RKO (cell line): ENCODE results near the gene SNAPC2.
"Not testable (repeated sequence)": the region's sequence is repeated elsewhere in the genome, so short reads cannot be mapped to it uniquely, and the experiment has no call there.

ENCODE experiments used
- DNase-seq: peaks from one replicate; pipeline ENCODE4 v3.0.0-alpha.2; 2016; ENCODE audit warnings: low spot score

The SNAPC2 gene

DNA sequence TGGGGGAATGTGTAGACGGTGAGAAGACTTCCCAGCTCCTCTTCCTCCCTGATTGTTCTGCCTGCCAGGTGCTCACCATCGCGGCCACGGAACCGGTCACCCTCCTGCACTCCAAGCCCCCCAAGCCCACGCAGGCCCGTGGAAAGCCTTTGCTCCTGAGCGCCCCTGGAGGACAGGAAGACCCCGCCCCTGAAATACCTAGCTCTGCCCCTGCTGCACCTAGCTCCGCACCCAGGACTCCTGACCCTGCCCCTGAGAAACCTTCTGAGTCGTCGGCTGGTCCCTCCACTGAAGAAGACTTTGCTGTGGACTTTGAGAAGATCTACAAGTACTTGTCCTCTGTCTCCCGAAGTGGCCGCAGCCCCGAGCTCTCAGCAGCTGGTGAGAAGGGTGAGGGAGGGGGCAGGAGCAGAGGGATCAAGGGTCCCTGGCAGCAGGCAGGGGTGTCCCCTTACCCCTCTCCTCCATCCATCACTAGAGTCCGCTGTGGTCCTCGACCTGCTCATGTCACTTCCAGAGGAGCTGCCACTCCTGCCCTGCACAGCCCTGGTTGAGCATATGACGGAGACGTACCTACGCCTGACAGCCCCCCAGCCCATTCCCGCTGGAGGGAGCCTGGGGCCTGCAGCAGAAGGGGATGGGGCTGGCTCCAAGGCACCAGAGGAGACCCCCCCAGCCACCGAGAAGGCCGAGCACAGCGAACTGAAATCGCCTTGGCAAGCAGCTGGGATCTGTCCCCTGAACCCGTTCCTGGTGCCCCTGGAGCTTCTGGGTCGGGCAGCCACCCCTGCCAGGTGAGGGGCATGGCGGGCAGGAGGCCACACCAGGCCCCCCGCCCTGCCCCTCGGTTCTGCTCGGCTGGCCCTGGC is 2.1 kb downstream of the SNAPC2 start:
- no peak for DNase-seq

DNA sequence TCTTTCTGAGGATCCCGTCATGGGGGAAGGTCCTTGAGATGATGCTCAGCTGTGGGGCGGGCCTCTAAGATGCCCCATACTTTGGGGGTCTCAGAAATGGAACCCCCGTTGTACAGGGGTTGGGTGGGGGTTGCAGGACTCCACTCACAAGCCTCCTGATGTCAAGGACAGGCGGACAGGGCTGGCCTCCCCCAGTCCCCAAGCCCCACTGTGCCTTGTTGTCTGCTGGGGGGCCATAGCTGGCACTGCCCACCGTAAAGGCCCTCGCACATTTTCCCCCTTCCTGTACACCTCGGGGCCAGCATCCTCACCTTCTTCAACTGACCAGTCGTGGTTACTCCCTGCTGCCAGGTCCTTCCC is 2.7 kb downstream of the SNAPC2 start:
- DNase-seq: no peak

DNA sequence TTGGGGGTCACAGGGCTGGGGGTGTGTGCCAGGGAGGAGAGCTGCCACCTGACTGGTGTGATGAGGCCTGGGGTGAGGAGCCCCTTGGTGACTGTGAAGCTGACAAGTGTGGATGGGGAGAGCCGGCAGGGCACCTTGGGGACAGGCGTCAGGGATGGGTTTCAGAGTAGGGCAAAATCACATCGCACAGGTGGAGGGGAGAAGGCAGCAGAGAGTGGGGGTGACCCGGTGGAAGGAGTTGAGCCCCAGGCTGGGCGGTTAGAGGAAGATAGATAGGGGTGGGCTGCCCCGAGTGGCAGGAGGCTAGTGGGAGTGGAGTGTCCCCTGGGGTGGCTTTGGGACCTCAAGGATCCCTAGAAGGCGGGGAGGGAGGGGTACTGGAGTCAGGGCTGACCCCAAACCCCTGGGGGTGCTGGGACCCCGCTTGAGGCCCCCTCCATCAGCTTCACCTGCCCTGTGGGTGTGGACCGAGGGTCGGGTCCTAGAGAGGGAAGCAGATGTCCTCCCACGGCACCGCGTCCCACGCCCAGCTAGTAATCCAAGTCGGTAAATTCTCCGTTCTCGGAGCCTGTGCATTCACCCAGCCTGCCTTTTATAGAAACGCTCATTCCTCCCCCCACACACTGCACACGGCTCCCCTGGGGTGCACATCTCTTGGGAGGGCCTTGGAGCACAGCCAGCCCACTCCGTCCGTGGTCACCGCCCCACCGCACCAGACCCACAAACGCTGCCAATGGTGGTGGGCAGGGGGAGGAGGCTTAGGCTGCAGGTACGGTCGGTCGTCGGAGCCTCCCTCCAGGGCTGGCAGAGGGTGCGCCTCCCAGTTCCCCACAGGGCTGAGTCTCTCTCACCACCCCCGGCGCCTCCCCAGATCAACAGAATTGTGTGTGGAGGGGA is 3.4 kb downstream of the SNAPC2 start:
- no peak for DNase-seq

DNA sequence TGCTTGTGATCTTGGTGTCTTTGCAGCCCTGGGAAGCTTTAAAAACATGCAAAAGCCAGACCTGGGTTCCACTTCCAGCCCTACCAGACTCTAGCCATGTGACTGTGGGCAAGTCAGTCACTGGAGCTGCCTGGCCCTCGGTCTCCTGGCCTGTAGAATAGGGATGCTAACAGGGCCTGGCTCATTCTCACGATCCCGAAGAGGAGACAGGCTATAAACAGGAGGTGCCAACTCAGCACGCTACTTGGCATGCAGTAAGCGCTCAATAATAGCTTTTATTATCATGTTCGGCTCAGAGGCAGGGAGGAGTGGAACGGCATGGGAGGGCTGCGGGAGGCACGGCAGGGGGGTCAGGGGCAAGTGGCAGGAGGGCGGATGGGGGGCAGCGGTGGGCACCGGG is 4.1 kb downstream of the SNAPC2 start:
- no peak for DNase-seq

DNA sequence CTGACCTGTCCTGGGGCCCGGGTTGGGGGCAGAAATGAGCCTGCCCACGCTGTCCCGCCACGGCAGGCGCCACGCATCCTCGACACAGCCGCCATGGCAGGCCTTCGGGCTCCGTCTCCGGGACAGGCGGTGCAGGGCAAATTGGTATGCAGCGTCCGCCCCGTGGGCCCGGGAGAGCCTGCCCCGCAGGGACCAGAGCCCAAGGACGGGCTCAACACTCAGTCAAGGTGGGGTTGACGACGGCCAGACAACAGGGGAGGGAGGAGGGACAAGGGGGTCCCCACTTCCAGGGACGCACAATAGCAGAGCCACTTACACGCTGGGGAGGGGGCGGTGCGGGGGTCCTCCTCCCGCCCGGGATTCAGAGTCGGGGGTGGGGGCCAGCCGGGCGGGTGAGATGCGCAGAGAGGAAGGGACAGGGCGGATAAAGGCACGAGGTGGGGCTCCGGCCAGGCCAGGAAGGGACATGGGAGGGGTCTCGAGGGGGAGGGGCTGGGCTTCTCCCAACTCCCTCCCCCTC is 4.6 kb downstream of the SNAPC2 start:
- no peak for DNase-seq

DNA sequence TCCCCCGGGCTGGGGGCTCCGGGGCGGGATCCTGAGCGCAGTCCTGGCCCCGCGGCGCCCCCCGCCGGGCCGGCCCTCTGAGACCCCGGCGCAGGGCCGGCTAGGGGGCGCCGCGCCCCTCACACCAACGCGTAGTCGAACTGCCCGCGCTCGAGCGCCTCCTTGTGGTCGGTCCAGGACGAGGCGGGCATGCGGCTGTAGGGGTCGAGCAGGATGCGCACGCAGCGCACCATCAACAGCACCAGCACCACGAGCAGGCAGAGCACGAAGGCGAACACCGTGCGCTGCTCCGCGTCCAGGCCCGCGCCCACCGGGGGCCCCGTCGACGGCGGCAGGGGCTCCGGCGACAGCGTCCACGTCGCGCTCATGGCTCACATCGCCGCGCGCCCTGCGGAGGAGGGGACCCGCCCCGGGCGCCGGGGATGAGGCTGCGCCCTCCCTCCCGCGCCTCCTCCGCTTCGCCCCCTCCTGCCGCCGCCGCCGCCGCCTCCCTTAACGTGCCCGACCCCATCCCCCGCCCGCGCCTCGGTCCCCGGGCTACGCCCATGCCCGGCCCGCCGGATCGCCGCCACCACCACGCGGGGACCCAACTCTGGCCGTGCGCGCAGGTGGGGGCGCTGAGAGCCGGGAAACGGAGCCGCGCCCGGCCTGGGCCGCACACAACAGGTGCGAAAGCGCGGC is 5.2 kb downstream of the SNAPC2 start:
- peak; percentile 81 for DNase-seq

DNA sequence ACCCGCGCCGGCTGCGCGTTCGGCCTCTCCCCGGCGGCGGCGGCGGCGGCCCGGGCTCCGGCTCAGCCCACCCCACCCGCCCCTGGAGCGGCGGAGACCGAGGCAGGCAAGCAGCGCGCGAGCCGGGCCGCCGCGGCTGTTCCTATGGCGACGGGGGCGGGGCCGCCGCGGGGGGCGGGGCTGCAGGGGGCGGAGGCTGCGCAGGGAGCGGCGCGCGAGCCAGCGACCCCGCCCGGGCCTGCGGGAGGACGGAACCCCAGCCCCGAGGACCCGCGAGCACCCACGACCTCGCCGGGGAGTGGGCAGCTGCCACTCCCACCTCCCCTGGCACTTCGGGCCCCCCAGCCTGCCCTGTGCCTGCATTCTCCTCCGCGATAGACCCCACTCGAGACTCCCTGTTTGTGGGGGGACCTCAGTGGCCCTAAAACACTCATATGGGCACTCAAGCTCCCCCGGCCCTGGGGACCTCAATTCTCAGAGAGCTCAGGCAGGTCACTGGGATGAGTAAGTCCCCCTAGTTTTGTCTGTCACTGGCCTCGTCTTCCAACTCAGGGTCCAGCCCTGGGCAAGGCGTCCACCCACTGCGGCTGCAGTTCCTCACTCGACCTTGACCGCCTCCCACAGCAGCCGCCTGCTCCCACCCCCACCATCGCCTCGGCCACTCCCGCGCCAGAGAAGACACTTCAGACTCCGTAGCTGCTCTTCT is 6.0 kb downstream of the SNAPC2 start, which contains the start of gene CTXN1:
TSS of gene CTXN1 (minus strand) at position 115 of the 706 bp plus-strand sequence. CDS start 597 bp downstream, outside the sequence.
- peak; percentile 66 for DNase-seq

DNA sequence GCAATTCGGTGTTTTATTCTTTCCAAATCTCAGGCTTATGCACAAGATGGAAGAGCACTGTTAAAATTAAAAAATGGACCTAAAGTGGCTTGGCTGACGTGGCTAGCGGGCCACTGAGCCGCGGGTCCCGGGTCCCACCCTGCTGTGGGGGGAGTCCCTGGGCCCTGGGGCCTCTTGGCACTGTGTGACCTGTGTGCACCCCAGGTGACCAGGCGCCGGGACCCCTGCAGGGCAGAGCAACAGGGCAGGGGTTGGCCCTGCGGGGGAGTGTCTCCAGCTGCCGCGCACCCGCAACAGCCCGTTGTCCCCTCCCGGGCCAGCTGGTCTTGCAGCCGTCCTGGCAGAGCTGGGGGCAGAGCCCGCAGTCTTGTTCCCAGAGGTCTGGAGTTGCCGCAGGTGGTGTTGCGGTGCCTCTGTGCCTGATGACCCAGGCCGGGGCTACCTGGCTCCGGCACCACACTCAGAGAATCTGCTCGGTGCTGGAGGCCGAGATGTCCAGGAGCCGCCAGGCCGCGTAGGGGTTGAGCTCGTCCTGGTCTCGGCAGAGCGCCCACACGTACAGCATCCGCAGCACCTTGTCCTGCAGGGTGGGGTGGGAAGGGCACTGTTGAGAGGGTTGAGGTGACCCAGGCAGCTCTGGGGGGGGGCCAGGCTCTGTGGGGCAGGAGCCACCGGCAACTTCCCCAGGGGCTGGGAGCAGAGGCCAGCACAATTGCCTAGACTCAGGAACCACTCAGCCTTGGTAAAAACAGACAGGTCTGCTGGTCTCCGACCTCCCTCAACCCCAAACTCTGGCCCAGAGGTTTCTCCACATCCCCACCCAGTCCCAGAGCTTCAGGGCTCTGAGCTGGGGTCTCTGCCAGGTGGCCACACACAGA is 6.8 kb downstream of the SNAPC2 start:
- DNase-seq: no peak

DNA sequence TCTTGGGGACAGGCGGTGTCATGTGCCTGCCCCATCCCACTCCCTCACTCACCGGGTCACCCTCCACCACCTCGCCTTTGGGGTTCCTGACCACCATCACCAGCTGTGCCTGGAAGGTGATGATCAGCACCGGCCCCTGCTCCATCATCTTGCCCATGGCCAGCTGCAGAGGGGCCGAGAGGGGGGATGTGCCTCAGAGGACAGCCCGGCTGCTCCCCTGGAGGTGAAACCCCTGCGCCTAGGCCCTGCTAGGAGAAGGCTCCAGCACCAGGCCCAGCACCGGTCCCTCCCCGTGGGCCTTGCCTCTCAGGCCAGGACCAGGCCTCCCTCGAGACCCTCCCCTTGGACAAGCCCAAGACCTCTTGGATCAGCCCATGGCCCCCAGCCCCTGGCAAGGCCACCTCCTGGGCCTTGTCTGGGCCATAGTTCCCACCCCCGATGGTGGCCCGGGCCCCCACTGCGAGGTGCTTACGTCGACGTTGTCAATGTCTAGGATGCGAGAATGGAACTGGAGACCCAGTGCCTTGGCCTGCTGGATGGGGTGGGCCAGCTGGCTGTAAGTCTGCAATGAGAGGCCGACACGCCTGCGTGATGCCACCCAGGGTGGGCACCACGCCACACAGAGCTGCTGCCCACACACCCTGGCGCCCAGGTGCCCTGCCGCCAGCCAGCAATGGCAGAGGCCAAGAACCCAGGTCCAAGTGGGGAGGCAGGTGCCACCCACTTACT is 7.6 kb downstream of the SNAPC2 start:
- DNase-seq: no peak

DNA sequence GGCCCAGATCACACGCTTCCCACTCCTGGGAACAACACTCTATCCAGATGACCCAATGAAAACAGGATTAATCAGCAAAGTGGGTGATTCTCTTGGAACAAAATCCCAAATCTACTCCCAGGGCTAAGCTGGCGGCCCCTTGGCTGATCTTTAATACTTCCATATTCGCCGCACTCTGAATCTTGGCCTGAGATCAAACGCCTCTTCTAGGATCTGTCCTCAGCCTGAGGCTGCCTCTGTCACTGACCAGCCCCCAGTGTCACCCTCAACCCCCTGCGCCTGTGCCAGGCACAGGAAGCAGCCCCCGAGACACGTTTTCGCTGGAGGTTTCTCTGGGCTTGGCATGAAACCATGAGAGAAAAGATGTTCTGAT is 8.2 kb downstream of the SNAPC2 start:
- DNase-seq: no peak

DNA sequence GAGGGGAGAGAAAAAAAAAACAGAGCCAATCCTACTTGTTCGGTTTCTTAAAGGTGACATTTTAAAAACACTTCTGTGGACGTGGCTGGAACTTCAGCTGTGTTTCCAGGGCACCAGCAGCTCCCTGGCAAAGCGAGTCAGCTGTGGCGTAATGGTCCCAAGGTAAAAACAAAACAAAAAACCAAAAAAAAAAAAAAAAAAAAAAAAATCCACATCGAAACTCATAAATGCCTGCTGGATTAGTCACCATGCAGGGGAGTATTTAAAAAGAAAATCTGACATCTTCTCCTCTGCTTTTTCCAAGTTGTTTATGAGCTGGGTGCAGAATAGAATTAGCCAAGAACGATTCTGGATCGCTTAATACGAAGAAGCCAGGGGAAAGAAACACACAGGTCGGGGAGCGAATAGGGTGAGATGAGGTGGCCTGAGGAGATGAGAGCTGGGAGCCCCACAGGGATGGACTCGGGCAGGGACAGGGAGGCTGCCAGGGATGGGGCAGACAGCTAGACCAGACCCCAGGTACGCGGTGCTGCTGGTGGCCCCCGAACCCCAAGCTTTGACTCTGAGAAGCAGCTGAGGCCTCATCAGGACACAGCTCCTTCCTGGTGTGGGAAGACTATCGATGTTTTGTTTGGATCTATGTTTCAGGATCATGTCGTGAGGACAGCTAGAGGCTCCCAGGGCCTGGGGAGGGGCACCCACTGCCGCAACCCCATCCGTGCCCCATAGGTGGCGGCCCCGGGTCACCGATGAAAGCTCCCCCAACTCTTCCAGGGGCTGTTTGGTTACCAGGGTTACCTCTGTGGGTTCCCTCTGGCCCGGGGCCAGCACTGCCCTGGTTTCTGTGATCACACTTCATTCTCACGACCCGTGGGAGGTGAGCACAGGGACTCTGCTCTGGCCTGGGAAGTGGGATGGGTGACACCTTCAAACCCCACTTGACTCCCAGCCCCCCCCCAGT is 8.9 kb downstream of the SNAPC2 start:
- DNase-seq: peak; percentile 41

DNA sequence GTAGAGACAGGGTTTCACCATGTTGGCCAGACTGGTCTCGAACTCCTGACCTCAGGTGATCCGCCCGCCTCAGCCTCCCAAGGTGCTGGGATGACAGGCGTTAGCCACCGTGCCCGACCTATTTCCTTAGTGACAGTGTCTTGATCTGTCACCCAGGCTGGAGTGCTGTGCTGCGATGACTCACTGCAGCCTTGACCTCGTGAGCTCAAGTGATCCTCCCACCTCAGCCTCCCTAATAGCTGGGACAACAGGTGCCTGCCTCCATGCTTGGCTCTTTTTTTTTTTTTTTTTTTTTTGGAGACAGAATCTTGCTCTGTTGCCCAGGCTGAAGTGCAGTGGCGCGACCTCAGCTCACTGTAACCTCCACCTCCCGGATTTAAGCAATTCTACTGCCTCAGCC is 9.9 kb downstream of the SNAPC2 start:
- not testable (repeated sequence) for DNase-seq

DNA sequence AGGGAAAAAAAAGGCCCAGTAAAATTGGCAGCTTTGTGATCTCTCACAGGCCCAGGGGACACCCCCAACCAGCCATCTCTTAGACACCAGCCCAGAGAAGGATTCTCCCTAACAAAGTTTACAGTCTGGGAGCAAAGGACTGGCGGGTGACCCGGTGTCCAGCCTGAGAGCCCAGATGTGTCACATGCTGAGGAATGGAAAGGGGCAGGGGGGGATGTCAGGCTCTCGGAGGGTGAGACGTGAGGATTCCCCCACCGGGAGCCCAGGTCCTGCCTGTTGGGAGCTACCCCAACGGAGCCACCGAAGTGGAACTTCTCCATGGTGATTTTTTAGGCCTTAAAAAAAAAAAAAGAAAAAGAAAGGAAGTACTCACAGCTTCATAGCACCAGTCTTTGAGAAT is 10.6 kb downstream of the SNAPC2 start:
- DNase-seq: no peak

DNA sequence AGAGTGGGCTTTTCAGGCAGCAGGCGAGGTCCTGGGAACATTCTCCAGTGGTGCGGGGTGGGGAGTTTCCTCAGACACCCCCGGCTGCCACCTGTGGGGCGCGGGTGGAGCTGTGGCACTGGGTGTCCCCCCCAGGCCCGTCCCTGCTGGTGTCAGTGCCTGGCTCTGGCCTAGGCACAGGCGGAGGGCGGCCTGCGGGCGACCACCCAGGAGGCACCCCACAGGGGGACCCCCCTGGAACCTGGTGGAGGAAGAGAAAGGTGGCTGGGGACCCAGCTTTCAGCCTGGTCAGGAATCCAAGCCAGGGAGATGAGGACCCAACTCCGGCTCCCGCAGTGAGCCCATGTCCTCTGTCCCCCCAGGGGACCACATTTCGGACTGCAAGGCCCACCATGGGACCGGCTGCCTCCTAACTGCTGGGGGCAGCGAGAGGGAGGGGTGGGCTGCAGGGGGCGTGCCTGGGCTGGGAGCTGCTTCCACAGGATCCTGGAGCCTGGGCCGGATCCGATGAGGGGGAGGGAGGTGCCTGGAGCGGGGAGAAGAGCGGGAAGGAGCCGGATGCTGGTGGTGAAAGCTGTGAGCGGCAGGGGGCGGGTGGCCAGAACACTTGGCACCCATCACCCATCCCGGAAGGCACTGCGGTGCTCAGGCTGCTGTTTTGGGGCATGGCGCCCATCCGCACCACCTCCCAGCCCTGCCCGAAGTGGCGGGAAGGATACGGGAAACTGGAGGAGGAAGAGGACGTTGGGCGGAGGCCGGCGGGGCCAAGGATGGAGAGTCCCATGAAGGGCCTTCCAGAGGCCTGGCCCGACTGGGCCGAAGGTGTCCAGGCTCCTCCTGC is 11.3 kb downstream of the SNAPC2 start:
- no peak for DNase-seq

DNA sequence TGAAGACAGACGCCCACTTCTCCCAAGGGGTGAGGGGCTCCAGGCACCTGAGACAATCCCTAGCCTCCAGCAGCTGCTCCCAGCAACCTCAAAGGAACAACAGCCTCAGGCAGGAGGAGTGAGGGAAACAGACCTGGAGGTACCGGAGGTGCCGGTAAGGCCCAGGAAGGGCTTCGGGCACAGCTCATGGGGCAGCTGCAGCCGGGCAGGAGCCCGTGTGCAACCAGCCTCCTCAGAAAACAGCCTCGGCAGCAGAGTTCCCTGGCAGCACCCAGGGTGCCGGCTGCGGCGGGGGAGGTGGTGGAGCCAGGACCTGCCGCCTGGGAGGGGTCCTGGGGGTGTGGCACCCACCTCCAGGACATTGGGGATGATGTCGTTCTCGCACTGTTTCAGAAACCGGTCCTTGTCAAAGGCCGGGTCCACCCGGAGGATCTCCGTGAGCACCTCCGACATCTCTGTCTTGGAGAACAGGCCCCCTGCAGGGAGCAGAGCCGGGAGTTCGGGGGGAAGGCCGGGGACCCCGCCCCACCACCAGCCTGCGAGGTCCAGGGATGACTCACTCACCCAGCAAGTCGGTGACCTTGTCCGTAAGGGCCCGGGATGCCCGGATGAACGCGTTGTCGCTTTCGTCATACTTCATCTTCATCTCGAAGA is 12.3 kb downstream of the SNAPC2 start:
- DNase-seq: no peak

DNA sequence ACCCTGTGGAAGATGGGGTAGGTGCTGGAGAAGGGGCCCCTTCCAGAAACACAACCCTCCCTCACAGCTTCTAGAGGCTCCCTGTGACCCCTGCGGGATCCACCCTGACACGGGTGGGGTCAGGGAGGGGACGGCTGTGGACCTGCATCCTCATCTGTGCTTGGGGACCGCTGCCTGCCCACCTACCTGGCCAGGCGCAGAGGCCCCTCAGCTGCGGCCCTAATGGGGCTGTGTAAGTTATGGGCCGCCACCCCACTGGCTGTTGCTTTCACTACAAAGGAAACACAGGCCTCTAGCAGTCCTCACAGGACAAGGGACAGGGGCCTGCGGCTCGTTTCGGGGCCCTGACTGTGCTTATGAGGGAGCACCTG is 12.8 kb downstream of the SNAPC2 start:
- no peak for DNase-seq

DNA sequence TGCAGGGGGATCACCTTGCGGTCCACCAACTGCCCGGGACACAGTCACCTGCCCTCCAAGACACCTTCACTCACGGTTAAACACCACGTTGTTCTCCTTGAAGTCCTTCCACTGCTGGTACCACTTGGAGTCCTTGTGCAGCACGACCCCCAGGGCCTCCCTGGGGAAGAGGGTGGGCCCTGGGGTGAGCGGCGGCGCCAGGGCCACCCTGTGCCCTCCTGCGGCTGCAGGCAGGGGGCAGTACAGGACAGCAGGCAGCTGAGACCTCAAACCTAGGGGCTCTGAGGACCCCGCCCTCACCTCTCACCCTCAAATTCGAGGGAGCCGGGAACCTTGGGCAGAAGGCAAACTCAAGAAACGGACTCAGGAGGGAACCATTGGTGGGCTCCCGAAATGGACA is 13.3 kb downstream of the SNAPC2 start:
- no peak for DNase-seq
